GM21737 (cell line): Measurements from ENCODE around the gene PRKAG2.

ENCODE experiments used
- ATAC-seq: cut with Tn5 transposase; IDR thresholded peaks from one replicate; pipeline ENCODE4 v1.9.1; 2021; ENCODE audit warnings: mild to moderate bottlenecking, moderate library complexity; ENCODE audit not compliant: unreplicated experiment

PRKAG2 gene

GRCh38 chr7:151717415-151717814, 159.5 kb downstream of the PRKAG2 start:
- ATAC-seq, result no peak

GRCh38 chr7:151716323-151716722, 160.6 kb downstream of the PRKAG2 start:
- no peak for ATAC-seq

- no peak for ATAC-seq
Observed at GRCh38 chr7:151715666-151716315, 161.1 kb downstream of the PRKAG2 start.

GRCh38 chr7:151714201-151714600, 162.7 kb downstream of the PRKAG2 start:
- no peak for ATAC-seq

GRCh38 chr7:151712810-151713125, 164.1 kb downstream of the PRKAG2 start:
- ATAC-seq, result no peak

- no peak for ATAC-seq
Observed at GRCh38 chr7:151711906-151712809, 164.8 kb downstream of the PRKAG2 start.

- no peak for ATAC-seq
Observed at GRCh38 chr7:151711435-151711872, 165.5 kb downstream of the PRKAG2 start.

- ATAC-seq, result no peak
Observed at GRCh38 chr7:151710646-151711434, 166.1 kb downstream of the PRKAG2 start.

- no peak for ATAC-seq
Observed at GRCh38 chr7:151710121-151710640, 166.7 kb downstream of the PRKAG2 start.

GRCh38 chr7:151709141-151710038, 167.5 kb downstream of the PRKAG2 start:
- ATAC-seq, result no peak

GRCh38 chr7:151708610-151709009, 168.3 kb downstream of the PRKAG2 start:
- no peak for ATAC-seq

GRCh38 chr7:151707757-151708156, 169.2 kb downstream of the PRKAG2 start:
- ATAC-seq, result no peak

- no peak for ATAC-seq
Observed at GRCh38 chr7:151707105-151707469, 169.8 kb downstream of the PRKAG2 start.

- ATAC-seq, result no peak
Observed at GRCh38 chr7:151706277-151707104, 170.4 kb downstream of the PRKAG2 start.

GRCh38 chr7:151705636-151706276, 171.2 kb downstream of the PRKAG2 start:
- no peak for ATAC-seq

- ATAC-seq, result no peak
Observed at GRCh38 chr7:151704960-151705635, 171.8 kb downstream of the PRKAG2 start.

- ATAC-seq, result no peak
Observed at GRCh38 chr7:151704299-151704959, 172.5 kb downstream of the PRKAG2 start.

GRCh38 chr7:151702961-151703360, 174.0 kb downstream of the PRKAG2 start:
- ATAC-seq, result no peak
